Upper lobe of left lung (tissue), 6 donors: ENCODE measurements around the gene CTDP1. TPM values are rescaled to one million over a fixed set of nuclear protein-coding genes. Genes with fewer than 3 reads are reported as not detected.

Experiments
- ATAC-seq, 2 donors: fragments of 200-7000 bp; cut with Tn5 transposase; one replicate each; pipeline ENCODE4 v1.9.1; 2022; ENCODE audit warnings: mild to moderate bottlenecking in 2 of 2, moderate library complexity in 2 of 2; ENCODE audit not compliant: low FRiP score in 2 of 2
- DNase-seq, 2 donors: peaks; one replicate each; pipeline ENCODE4 v3.0.0-alpha.2; 2019 to 2020
- H3K27ac ChIP-seq, 4 donors: fragments of 200-600 bp; sonication (generic); one replicate each; pipeline ENCODE4 v1.5.1; 2016 to 2019
- H3K27me3 ChIP-seq, 4 donors: fragments of 200-600 bp; sonication (generic); one replicate each; pipeline ENCODE4 v1.5.1; 2017 to 2019
- H3K36me3 ChIP-seq, 4 donors: fragments of 200-600 bp; sonication (generic); one replicate each; pipeline ENCODE4 v1.5.1; 2016 to 2019
- H3K4me1 ChIP-seq, 4 donors: fragments of 200-600 bp; sonication (generic); one replicate each; pipeline ENCODE4 v1.5.1; 2018 to 2019
- H3K4me3 ChIP-seq, 4 donors: fragments of 200-600 bp; sonication (generic); one replicate each; pipeline ENCODE4 v1.5.1; 2017 to 2019; ENCODE audit warnings: mild to moderate bottlenecking in 2 of 4, moderate library complexity in 1 of 4
- H3K9me3 ChIP-seq, 4 donors: fragments of 200-600 bp; sonication (generic); one replicate each; pipeline ENCODE4 v1.5.1; 2018 to 2019
- EP300 ChIP-seq, 4 donors: sonication (generic); formaldehyde crosslinking; IDR thresholded peaks; one replicate each; pipeline ENCODE4 v1.5.1; 2017; ENCODE audit warnings: antibody characterized with exemption in 4 of 4, control low read depth in 2 of 4
- POLR2A ChIP-seq, 4 donors: fragments of 450-650 bp; IDR thresholded peaks; one replicate each; pipeline ENCODE4 v1.5.1; 2016 to 2017; ENCODE audit warnings: antibody characterized with exemption in 4 of 4, mild to moderate bottlenecking in 2 of 4
- POLR2AphosphoS5 ChIP-seq, 2 donors: sonication (generic); formaldehyde crosslinking; IDR thresholded peaks; one replicate each; pipeline ENCODE4 v1.5.1; 2017; ENCODE audit warnings: antibody characterized with exemption in 2 of 2
- WGBS, 2 donors: methylation state at CpG; one replicate each; pipeline ENCODE4 v1.1.5; 2017 to 2018; 5-methylcytosine and 5-hydroxymethylcytosine counted together
- total RNA-seq, 6 donors: library from RNA; depleted of rRNA in 4 of 6; stranded (reverse); fragments of >200 nt in 4 of 6; gene quantifications; one replicate each; pipeline versions ENCODE4 v1.1.0 to v1.2.1, GENCODE V29; 2016 to 2021
- TF ChIP-seq, protein P1 (sequence below), 6 experiments: fragments of 450-650 bp in 4 of 6; fragments of 200-600 bp in 2 of 6; sonication (generic) in 2 of 6; IDR thresholded peaks; one replicate each; pipeline ENCODE4 v1.5.1; 2016 to 2019; ENCODE audit warnings: antibody characterized with exemption in 6 of 6
- donor health status: DM: no; HTN: no; CAD: no; lungs with moderate emphysema.
- donor health status: DM: no; HTN: yes; CAD: no; lungs with severe emphysema.

CTDP1 gene
- total RNA-seq = 10 to 100 TPM; 21.3 to 44.7 (median 29.7) TPM

DNA sequence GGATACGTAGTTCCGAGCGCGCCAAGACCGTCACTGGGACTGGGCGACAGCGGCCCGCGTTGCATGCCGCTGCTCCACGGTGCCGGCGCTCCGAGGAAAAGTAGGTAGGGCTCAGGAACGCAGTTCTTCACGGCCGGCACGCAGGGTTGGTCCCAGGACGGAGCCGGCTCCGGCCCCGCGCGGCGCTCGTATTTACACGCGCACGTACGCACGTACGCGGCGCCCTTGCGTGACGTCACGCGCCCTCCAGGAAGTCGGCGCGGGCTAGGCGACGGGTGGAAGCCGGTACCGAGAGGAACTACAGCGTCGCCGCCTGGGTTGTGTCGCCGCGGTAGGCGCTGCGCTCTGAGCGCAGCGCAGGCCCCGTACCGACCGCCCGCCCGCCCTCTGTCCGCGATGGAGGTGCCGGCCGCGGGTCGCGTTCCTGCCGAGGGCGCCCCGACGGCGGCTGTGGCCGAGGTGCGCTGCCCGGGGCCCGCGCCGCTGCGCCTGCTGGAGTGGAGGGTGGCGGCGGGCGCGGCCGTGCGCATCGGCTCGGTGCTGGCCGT is at the start of gene CTDP1:
Gene CTDP1 (plus strand): TSS at position 252 of the 548 bp plus-strand sequence. CDS start 145 bp downstream, at position 397.
- Histone ChIP-seq H3K4me3 (peak within 1 kb of the TSS; percentile 75 to 98 (median 90)), H3K9me3 (no peaks in the 10 kb centered on the region), H3K36me3 (peaks cover 0 to 3% (median 0%) of the 10 kb centered on the region in 4 donors), H3K27ac (peak within 1 kb of the TSS; percentile 99), H3K27me3 (no peaks in the 10 kb centered on the region), H3K4me1 (peaks cover 21 to 51% (median 33%) of the 10 kb centered on the region in 4 donors)
- TF ChIP-seq POLR2A (IDR thresholded peaks at IDR 0.05) (peak in 3 of 4 donors; percentile 36 to 86 (median 76)), EP300 (IDR thresholded peaks at IDR 0.05) (peak in 1 of 4 donors; percentile 15), POLR2AphosphoS5 (IDR thresholded peaks at IDR 0.05) (peak; percentile 57 to 73)
- TF ChIP-seq, protein P1, sequence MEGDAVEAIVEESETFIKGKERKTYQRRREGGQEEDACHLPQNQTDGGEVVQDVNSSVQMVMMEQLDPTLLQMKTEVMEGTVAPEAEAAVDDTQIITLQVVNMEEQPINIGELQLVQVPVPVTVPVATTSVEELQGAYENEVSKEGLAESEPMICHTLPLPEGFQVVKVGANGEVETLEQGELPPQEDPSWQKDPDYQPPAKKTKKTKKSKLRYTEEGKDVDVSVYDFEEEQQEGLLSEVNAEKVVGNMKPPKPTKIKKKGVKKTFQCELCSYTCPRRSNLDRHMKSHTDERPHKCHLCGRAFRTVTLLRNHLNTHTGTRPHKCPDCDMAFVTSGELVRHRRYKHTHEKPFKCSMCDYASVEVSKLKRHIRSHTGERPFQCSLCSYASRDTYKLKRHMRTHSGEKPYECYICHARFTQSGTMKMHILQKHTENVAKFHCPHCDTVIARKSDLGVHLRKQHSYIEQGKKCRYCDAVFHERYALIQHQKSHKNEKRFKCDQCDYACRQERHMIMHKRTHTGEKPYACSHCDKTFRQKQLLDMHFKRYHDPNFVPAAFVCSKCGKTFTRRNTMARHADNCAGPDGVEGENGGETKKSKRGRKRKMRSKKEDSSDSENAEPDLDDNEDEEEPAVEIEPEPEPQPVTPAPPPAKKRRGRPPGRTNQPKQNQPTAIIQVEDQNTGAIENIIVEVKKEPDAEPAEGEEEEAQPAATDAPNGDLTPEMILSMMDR (IDR thresholded peaks at IDR 0.05) = peak in 4 of 6 experiments; percentile 20 to 54 (median 44)
- 0% methylated on average over 17 of the region's 88 CpGs; no CpG with 5 or more reads in 1 of the 2 donors for WGBS, 2 donors
- peak; percentile 90 to 99 for DNase-seq
- ATAC-seq = peak; percentile 93 to 94

GRCh38 chr18:79630281-79631095 is 49.1 kb upstream of the CTDP1 start:
- Histone ChIP-seq H3K4me3 (no peak overlapping the region), H3K27me3 (no peaks in the 10 kb centered on the region), H3K9me3 (no peaks in the 10 kb centered on the region), H3K36me3 (no peaks in the 10 kb centered on the region), H3K27ac (no peak overlapping the region), H3K4me1 (peaks cover 0 to 1% (median 0%) of the 10 kb centered on the region in 4 donors)
- ATAC-seq (no peak), DNase-seq (no peak)
- 80 to 86% methylated on average over 36 of the region's 36 CpGs for WGBS, 2 donors
- TF ChIP-seq EP300 (IDR thresholded peaks at IDR 0.05) (no peak), POLR2AphosphoS5 (IDR thresholded peaks at IDR 0.05) (no peak), POLR2A (IDR thresholded peaks at IDR 0.05) (no peak)
- TF ChIP-seq, protein P1 (IDR thresholded peaks at IDR 0.05) = no peak

DNA sequence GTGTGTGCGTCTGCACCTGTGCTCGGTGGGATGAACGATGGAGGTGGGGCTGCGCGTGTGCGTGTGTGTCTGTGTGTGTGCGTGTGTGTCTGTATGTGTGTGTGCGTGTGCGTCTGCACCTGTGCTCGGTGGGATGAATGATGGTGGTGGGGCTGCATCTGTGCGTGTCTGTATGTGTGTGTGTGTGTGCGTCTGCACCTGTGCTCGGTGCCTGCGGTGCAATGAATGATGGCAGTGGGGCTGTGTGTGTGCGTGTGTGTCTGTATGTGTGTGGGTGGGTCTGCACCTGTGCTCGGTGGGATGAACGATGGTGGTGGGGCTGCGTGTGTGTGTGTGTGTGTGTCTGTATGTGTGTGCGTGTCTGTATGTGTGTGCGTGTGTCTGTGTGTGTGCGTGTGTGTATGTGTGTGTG is 48.5 kb upstream of the CTDP1 start:
- H3K4me1 ChIP-seq = no peaks in the 10 kb centered on the region
- WGBS, 2 donors = 87 to 90% methylated on average over 19 to 21 of the region's 21 CpGs
- TF ChIP-seq, protein P1 (IDR thresholded peaks at IDR 0.05) = no peak
- TF ChIP-seq POLR2AphosphoS5 (IDR thresholded peaks at IDR 0.05) (no peak), POLR2A (IDR thresholded peaks at IDR 0.05) (no peak), EP300 (IDR thresholded peaks at IDR 0.05) (no peak)
- no peaks in the 10 kb centered on the region for H3K9me3 ChIP-seq
- no peak overlapping the region for H3K27ac ChIP-seq
- ATAC-seq = no peak
- H3K4me3 ChIP-seq = no peak overlapping the region
- H3K27me3 ChIP-seq = no peaks in the 10 kb centered on the region
- DNase-seq = no peak
- no peaks in the 10 kb centered on the region for H3K36me3 ChIP-seq

DNA sequence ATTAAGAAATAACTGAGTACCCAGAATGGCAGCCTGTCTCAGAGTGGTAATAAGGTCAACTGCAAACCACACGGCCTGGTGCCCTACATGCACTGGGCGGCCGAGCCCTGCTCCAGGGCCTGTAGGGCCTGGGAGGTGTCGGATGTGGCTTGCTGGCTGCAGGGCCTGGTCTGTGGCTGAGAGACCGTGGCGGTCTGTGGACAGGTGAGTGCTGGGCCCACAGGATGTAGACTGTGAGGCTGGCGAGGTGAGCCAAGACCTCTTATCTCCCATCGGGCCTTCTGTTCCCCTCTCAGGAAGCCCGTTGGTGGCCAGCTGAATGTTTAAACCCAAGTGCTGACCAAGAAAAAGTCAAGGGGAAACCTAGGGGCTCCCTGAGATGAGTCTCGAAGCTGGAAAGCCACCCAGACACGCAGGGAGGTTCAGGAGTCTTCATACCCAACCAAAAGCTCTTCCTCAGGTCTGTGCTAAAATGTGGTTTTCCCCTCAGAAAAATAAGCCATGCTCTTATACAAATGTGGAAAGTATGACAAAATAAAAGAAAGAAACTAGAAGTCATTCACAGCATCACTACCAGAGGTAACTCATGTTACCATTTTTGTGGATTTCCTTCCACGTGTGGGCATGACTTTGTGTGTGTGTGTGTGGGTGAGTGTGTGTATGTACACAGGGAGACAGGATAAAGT is 47.7 kb upstream of the CTDP1 start:
- no peak for DNase-seq
- Histone ChIP-seq H3K36me3 (no peaks in the 10 kb centered on the region), H3K9me3 (no peaks in the 10 kb centered on the region), H3K27ac (no peak overlapping the region), H3K4me3 (no peak overlapping the region), H3K27me3 (no peaks in the 10 kb centered on the region), H3K4me1 (no peaks in the 10 kb centered on the region)
- WGBS, 2 donors = 81 to 85% methylated on average over 10 to 12 of the region's 12 CpGs
- no peak for ATAC-seq
- TF ChIP-seq, protein P1 (IDR thresholded peaks at IDR 0.05) = no peak
- no peak for TF ChIP-seq POLR2AphosphoS5 (IDR thresholded peaks at IDR 0.05)
- TF ChIP-seq EP300 (IDR thresholded peaks at IDR 0.05) = no peak
- no peak for TF ChIP-seq POLR2A (IDR thresholded peaks at IDR 0.05)
